ENCODE data around the gene SEPTIN12. TPM values are rescaled to one million over a fixed set of nuclear protein-coding genes. Genes with fewer than 3 reads are reported as not detected.

Gene SEPTIN12
- total and polyA plus RNA-seq, 2 donors (not counting 3 experiments of a cell fraction or from before 2014, with no cell fraction given) = not detected

DNA sequence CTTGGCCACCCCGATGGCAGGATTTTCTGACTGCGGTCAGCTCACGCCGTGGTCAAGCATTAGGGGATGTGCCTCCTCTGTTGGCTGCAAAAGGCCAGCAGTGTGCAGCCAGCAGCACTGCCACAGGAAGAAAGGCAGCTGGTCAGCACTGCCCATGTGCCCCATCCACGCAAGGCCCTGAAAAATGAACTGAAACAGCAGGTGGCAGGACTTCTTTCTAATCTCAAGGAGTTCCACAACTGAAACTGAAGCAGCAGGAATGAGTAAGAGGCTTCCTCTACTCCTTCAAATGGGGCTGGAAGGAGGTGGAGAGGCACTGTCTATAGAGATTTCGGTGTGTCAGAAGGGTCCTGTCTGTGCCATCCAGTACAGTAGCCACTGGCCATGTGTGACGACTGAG is 24.4 kb downstream of the SEPTIN12 start:
- Histone ChIP-seq H3K4me2 (ENCODE audit: insufficient read depth, low read length) (no peak overlapping the region), H2AFZ (ENCODE audit: low read depth, low read length) (no peak overlapping the region), H3K27me3 (ENCODE audit: control insufficient read depth in 2 of 2, insufficient read depth in 2 of 2, low read length in 2 of 2) (no peaks in the 10 kb centered on the region), H4K20me1 (replicated peaks; ENCODE audit: control insufficient read depth, extremely low read depth, insufficient read depth, low read length) (no peaks in the 10 kb centered on the region), H3K27ac (ENCODE audit: insufficient read depth, low read depth, low read length) (no peak overlapping the region), H3K4me3 (replicated peaks in 1 of 3; ENCODE audit: insufficient read depth in 1 of 3, low read depth in 1 of 3, low read length in 3 of 3) (no peak overlapping the region), H3K9me3 (replicated peaks; ENCODE audit: control insufficient read depth, insufficient read depth, low read length) (no peaks in the 10 kb centered on the region), H3K9me1 (replicated peaks; ENCODE audit: control insufficient read depth, extremely low read depth, insufficient read depth, low read length) (no peaks in the 10 kb centered on the region), H3K4me1 (ENCODE audit: control insufficient read depth, extremely low read depth, insufficient read depth, low read length) (peaks cover 15% of the 10 kb centered on the region), H3K9ac (replicated peaks; ENCODE audit: extremely low read depth, insufficient read depth, low read length) (no peak overlapping the region), H3K79me2 (ENCODE audit: control insufficient read depth, insufficient read depth, low read length) (peaks cover 12% of the 10 kb centered on the region), H3K36me3 (ENCODE audit: control insufficient read depth in 2 of 2, extremely low read depth in 1 of 2, insufficient read depth in 2 of 2, low read length in 2 of 2) (peaks cover 12 to 36% of the 10 kb centered on the region in 2 experiments)
- no TSS peak for BruUV-seq (replicated peaks)
- FAIRE-seq = no peak
- TF ChIP-seq CTCF (IDR thresholded peaks at IDR 0.05; ENCODE audit: extremely low read depth in 1 of 2, insufficient read depth in 1 of 2, low read depth in 1 of 2, low read length in 2 of 2) = no peak
- no peak for TF ChIP-seq EZH2 (IDR thresholded peaks at IDR 0.05; ENCODE audit: borderline replicate concordance, low read depth, low read length, severe bottlenecking)
- TF ChIP-seq JUN (IDR thresholded peaks at IDR 0.05; ENCODE audit: borderline replicate concordance, insufficient read depth, insufficient read length, low read depth) = no peak
- no peak for TF ChIP-seq POLR2A (IDR thresholded peaks at IDR 0.05; ENCODE audit: low read depth, low read length)
- TF ChIP-seq POLR2AphosphoS5 (IDR thresholded peaks at IDR 0.05; ENCODE audit: insufficient read depth, low read depth, low read length) = no peak
- no peak for TF ChIP-seq MAX (IDR thresholded peaks at IDR 0.05; ENCODE audit: insufficient read depth, insufficient read length)
- TF ChIP-seq GATA2 (IDR thresholded peaks at IDR 0.05; ENCODE audit: insufficient read depth, insufficient read length, low read depth, low read length) = no peak
- TF ChIP-seq FOS (IDR thresholded peaks at IDR 0.05; ENCODE audit: borderline replicate concordance, insufficient read depth, low read length) = no peak
- TF ChIP-seq MYC (IDR thresholded peaks at IDR 0.05; ENCODE audit: low read depth, low read length) = no peak
- dilution Hi-C loops (cut with MboI; ENCODE audit: extremely low pct_ligation_motif_present, low sequenced_read_pairs) = no loop called here
- intact Hi-C loops (cut with micrococcal nuclease) = no loop called here
- CTCF ChIA-PET = no interaction called here
- POLR2A ChIA-PET = no interaction called here
- no peak for DNase-seq (ENCODE audit: low read depth, low spot score)

Measured in endothelial cell of umbilical vein (primary cell).